SK-MEL-5 (cell line): ENCODE results near the gene COL6A1. TPM values are rescaled to one million over a fixed set of nuclear protein-coding genes. Genes with fewer than 3 reads are reported as not detected.
"Not testable (repeated sequence)": the region's sequence is repeated elsewhere in the genome, so short reads cannot be mapped to it uniquely, and the experiment has no call there.

Experiments
- DNase-seq: peaks from one replicate; pipeline ENCODE4 v3.0.0-alpha.2; 2016; ENCODE audit warnings: low read depth, low spot score
- in situ Hi-C: cut with HindIII; loops from 2 replicates; pipeline ENCODE4 v1.10.0; 2016; ENCODE audit warnings: low sequenced_read_pairs, high pct_unique_total_duplicates, low pct_unique_long_range_greater_than_20kb
- total RNA-seq: library from RNA; depleted of rRNA; stranded (reverse); fragments of >200 nt; shearing (Covaris generic); gene quantifications from 2 replicates; pipeline ENCODE4 v1.2.3, GENCODE V29; 2014

The COL6A1 gene
- total RNA-seq, 1 experiment from 2014 or later = 8.5 TPM

- in situ Hi-C loops = no loop called here
- no peak for DNase-seq
Observed at GRCh38 chr21:45974073-45975019, 7.2 kb upstream of the COL6A1 start.

GRCh38 chr21:45975020-45975666 lies 6.4 kb upstream of the COL6A1 start:
- DNase-seq = no peak
- in situ Hi-C loops = no loop called here

GRCh38 chr21:45975667-45976409 lies 5.7 kb upstream of the COL6A1 start:
- DNase-seq = not testable (repeated sequence)

GRCh38 chr21:45976701-45977311 lies 4.8 kb upstream of the COL6A1 start:
- no peak for DNase-seq
- in situ Hi-C loops = no loop called here

More at GRCh38 chr21:45975667-45976409, 5.7 kb upstream of the COL6A1 start:
- in situ Hi-C loops = not testable (repeated sequence)

GRCh38 chr21:45977396-45977795 lies 4.2 kb upstream of the COL6A1 start:
- DNase-seq = no peak

DNA sequence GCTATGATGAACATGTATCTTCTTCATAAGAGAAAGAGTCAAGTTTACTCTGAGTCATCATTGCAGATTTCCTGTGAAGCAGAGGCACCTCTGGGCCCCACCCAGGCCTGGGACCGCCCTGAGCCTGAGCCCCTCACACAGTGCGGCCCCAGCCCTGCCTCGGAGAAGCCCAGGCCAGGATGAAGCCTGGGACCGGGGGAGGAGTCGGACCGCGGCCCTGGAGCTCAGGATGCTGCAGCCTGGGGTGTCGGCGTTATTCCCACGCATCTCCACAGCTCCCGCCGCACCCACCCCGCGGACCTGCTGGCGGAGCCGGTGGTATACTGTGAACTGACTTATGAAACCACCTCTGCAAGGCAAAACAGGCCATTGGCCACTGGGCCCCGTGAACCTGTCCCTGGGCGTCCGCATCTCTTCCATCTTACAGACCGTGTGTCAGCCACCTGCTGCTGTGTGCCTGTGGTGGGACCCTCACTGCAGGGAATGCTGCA lies 2.4 kb upstream of the COL6A1 start:
- in situ Hi-C loops = no loop called here
- DNase-seq = no peak

More at GRCh38 chr21:45977396-45977795, 4.2 kb upstream of the COL6A1 start:
- in situ Hi-C loops = no loop called here

- in situ Hi-C loops = no loop called here
- DNase-seq = no peak
Observed at GRCh38 chr21:45979651-45980050, 1.9 kb upstream of the COL6A1 start.

- in situ Hi-C loops = no loop called here
- DNase-seq = no peak
Observed at GRCh38 chr21:45980271-45980670, 1.3 kb upstream of the COL6A1 start.

- in situ Hi-C loops = no loop called here
- DNase-seq = no peak
Observed at GRCh38 chr21:45980697-45981096, 873 bp upstream of the COL6A1 start.

- in situ Hi-C loops = no loop called here
- no peak for DNase-seq
Observed at GRCh38 chr21:45982092-45982757, 655 bp downstream of the COL6A1 start.

GRCh38 chr21:45982758-45983648 lies 1.4 kb downstream of the COL6A1 start:
- in situ Hi-C loops = no loop called here
- no peak for DNase-seq

DNA sequence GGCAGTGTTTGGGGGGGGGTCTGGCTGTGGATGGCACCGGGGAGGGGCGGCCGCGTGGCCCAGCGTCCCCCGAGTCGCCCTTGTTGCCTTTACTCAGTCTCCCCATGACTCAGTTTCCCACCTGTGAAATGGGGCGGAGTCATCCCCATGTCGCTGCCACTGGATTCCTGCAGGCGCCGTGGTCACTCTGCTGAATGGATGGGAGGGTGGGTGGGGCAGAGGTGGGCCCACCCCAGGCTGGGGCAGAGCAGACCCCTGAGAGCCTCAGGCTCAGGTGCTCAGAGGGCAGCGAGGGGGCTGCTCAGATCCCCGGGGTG lies 2.0 kb downstream of the COL6A1 start:
- no peak for DNase-seq
- in situ Hi-C loops = no loop called here

GRCh38 chr21:45983981-45984551 lies 2.5 kb downstream of the COL6A1 start:
- in situ Hi-C loops = no loop called here
- DNase-seq = no peak

DNA sequence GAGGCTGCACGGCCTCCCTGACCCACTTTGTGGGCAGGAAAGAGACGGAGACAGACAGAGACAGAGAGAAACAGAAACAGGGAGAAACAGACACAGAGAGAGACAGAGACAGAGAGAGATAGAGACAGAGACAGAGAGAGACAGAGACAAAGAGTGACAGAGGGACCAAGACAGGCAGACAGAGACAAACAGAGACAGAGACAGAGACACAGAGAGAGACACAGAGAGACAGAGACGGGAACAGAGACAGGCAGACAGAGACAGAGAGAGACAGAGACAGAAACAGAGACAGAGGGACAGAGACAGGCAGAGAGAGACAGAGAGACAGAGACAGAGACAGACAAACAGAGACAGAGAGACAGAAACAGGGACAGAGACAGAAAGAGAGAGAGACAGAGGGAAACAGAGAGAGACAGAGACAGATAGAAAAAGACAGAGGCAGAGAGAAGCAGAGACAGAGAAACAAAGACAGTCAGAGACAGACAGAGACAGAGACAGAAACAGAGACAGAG lies 3.1 kb downstream of the COL6A1 start:
- in situ Hi-C loops = no loop called here
- DNase-seq = no peak

- in situ Hi-C loops = no loop called here
- DNase-seq = no peak
Observed at GRCh38 chr21:45985471-45986315, 4.1 kb downstream of the COL6A1 start.
